ENCODE results near the gene RBM38.

RBM38 gene

GRCh38 chr20:57437672-57438330, 46.6 kb downstream of the RBM38 start:
- no peak for DNase-seq

DNA sequence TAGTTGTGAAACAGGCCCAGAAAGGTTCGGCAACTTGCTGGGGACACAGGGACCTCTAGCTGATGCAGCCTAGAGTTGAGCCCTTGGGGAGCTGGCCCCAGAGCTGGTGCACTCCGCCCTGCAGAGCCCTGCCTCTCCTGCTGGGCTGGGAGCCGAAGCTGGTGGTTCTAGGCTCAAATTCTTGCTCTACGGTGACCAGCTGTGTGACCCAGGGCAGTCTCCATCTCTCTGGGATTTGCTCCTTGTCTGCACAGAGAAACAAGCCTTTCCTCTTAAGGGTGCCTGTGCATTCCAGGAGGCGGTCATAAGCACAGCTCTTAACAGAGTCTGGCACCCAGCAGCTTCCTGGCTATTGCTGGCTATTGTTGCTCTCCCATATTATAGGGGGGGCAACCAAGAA, 47.4 kb downstream of the RBM38 start:
- no peak for DNase-seq

DNA sequence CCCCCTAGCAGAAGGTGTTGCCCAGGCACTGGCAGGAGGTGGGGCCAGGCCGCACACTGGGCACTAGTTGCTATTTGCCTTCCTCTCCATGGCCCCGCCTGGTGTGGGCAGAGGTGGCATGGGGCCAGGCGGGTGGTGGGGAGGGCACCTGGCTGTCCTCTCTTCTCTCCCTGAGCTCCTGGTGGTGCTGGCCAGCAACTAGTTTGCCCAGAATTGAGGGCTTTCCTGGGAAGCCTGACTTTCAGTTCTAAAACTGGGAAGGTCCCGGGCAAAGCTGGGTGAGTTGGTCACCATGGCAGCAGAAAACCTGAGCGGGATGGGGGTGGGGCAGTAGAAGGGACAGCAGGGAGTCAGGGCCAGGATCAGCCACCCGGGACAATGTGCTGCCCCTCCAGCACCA, 48.2 kb downstream of the RBM38 start:
- no peak for DNase-seq

DNA sequence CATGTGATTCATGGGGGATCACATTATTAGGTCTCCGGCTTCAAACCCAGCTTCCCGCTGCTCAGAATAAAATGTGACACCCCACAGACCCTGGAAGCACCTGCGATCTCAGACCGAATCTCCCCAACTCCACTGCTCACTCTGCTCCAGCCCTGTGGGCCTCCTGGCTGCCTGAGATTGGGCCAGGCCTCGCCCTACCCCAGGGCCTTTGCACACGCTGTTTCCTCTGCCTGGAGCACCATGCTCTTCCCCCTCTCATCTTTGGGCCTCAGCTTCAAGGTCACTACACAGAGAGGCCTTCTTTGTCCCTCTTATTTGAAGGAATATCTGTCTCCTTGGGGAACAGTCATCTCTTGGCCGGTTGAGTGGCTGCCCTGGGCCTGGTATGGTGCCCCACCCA, 48.8 kb downstream of the RBM38 start:
- DNase-seq: no peak

DNA sequence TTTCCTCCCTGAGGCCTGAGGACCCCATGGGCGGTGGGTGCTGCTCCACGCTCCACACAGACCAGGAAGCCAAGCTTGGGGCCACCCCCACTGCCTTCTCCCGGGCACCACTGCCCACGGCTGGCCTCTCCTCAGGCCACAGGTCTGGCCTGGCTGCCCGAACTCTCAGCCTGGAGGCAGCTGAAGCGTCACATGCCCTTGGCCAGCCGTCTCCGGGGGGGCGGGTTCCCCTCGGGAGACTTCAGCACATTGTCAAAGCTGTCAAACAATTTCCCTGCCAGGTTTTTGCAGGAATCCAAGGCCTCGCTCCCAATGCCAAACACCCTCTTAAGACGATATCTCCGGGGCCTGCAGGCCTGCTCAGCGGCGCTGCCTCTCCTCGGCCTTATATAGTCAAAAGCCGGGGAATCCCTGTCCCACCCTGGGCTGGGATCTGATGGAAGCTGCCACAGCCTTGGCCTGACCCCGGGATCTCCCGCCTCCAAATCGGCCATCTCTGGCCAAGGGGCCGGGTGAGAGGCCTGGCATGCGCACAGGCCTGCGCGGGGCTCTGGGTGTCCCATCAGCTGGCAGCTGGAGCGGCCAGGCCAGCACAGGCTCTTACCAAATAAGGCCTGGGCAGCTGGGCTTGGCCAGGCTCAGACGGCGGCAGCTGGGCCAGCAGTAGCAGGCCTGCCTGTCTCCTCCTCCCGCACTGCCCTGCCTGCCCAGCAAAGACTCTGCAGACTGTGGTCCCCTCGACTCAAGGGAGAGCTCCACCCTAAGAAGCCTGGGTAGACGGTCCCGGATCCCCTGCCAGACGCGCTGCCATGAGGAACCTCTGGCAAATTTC, 49.7 kb downstream of the RBM38 start:
- DNase-seq: no peak

DNA sequence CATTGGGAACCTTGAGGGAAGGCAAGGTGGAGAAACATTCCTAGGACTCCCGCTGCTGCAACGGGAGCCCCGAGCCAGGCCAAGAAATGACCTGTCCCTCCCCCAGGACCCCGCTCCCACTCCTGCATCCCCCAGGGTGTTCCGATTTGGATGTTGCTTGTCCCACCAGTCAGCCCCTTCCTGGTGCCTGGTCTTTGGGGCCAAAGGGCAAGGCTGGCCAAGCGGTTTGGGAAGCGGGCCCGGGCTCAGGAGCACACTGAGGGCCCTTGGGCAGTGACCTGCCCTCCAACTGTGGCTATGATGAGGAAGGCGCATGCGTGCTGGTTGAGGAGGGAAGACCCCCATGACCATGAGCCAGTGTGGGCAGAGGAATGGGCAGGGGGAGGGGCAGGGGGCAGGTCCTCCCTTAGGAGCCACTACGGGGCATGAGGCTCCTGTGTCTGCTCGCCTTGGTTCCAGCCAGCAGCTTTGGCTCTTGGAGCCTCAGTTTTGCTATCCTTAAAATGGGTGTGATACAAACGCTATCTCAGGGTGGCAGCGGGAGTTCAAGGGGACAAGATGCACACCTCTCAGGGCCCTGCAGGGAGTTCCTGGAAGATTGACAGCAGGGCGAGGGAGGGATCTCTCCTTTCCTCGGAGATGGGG, 50.4 kb downstream of the RBM38 start:
- DNase-seq: no peak

DNA sequence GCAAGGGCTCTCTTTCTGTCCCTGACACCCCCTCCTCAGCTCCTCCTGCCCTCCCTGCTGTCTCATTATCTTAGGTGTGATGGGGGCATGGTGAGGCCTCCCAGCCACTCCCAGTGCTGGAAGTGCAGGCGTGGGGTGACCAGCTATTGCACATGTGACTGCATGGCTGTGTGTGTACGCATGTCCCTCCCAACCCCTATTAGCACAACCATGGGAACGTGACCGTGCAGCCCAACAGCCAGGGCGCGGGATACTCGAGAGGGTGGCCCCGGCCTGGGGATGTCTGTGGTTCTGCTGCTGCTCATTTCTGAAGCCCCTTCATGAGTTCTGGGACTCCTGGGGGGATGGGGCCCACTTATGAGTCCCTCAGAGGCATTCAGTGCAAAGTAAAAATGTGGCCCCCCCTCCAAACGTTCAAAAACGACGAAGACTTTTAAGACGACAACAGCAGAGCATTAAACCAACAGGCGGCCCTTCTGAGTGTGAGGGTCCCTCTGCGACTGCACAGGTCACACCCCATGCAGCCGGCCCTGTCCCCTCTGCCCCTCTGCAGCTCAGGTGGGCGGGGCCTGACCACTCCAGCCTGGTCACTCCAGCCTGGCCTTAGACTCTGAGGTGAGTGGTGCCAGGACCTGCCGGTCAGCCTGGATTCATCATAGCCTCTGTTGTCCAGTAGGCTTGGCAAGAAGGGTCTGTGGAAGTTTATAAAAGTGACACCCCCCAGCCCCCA, 51.1 kb downstream of the RBM38 start:
- DNase-seq: no peak

DNA sequence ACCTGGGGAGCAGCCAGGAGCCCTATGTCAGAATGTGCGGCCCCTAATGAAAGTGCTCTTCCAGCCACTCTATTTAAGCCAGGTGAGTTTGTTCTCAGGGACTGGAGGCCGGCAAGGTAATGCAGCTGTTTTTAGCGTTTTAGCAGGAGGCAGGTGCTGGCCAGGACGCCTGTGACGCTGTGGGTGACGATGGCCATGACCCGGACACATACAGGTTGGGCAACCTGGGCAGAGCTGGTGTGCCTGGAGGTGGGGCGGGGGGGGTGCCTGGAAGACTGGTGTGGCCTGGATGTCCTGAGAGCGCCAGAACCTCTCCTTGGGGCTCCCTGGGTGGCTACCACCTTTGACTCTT, 51.7 kb downstream of the RBM38 start:
- DNase-seq: no peak

- DNase-seq: no peak
These were observed 52.4 kb downstream of the RBM38 start for GRCh38 chr20:57443349-57444265.

GRCh38 chr20:57444394-57445048, 53.3 kb downstream of the RBM38 start:
- no peak for DNase-seq

DNA sequence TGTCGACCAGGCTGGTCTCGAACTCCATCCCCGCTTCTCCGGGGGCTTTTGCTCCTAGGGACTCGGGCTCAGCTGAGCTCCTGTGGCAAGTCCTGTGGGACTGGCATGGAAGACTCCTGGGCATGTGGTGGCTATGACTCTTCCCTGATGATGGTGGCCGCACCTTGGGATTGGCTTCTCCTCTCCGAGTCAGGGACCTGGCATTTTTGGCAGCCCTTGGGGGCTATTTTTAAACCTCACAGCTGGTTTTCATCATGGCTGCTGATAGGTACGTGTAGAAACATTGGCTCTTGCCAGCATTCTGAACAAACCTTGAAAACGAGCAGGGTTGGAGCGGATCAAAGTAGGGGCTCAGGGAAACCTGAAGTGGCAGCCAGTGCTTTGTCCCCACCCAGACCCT, 54.1 kb downstream of the RBM38 start:
- DNase-seq: no peak

DNA sequence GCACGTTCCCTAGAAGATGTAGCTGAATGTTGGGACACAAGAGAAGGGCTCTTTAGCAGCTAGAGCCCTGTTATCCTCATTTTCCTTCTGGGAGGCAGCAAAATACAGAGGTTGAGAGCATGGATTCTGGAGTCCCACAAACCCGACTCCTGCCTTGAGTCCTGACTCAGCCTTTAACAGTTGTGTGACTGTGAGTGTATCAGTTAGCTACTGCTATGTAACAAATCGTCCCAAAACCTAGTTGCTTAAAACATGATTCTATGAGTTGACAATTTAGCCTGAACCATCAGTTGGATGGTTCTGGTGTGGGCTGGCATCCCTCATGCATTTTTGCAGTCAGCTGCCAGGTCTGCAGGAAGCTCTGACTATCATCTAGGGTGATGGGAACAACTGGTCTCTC, 54.6 kb downstream of the RBM38 start:
- no peak for DNase-seq

DNA sequence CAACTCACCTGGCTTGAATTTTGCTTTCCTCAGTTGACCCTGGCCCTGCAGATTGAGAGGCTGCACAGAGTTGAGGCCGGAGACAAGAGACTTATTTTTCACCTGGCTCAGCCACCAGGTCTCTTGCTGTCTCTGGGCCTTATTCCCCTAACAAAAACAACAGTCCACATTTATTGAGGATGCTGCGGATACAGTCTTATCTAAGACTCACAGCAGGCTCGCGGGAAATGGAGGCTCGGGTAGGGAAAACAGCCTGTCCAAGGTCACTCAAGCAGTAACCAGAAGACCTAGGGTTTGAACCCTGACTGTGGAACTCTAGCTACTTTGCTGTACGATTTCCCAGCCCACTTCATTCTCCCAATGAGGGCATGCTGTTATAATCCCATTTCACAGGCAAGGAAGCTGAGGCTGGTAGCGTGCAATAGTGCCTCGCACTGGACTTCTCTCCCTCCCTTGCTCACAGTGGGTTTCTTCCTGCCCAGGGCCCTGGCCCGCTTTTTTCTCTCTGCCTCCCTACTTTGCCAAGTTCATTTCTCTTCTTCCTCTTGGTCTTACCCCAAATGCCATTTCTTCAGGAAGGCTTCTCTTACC, 57.7 kb downstream of the RBM38 start:
- DNase-seq: no peak

- no peak for DNase-seq
These were observed 58.5 kb downstream of the RBM38 start for GRCh38 chr20:57449398-57450354.

GRCh38 chr20:57450419-57450818, 59.2 kb downstream of the RBM38 start:
- no peak for DNase-seq

DNA sequence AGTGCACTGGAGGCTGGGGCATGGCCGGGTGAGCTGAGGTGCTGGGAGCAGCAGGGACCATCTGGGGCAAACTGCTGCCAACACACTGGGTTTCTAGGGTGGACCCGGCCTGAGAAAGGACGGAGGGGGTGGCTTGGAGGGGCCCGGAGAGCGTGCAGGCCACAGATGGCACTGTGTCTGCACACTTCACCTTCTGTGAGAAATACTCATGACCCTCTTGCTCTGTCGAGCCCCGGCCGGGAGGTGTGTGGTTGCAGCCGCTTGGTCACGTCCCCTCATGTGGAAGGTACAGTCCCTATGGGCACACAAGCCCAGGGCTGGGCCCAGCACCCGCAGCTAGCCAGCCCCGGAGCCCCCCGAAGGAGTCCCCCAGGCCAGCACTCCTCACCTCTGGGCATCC, 59.7 kb downstream of the RBM38 start:
- DNase-seq: no peak

DNA sequence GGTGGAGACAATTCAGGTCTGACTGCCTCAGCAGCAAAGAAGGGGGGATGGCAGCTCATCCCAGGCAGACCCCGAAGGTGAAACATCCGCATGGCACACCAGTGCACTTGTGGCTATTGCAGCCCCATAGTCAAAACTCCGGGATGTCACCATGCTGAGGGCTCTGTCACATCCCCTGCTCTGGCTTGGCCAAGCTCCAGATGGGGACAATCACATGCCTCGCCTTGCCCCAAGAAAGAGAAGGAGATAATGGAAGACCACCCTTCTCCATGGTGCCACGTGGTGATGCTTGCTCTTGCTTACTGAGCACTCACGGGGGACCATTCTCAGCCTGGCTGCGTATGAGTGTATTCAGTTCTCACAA, 60.2 kb downstream of the RBM38 start:
- DNase-seq: no peak

GRCh38 chr20:57451795-57452661, 60.8 kb downstream of the RBM38 start:
- DNase-seq: no peak

GRCh38 chr20:57455386-57455785, 64.2 kb downstream of the RBM38 start:
- no peak for DNase-seq
